NB4 (cell line): ENCODE results near the gene UBASH3A.

ENCODE experiments used
- CTCF ChIP-seq: IDR thresholded peaks from one replicate; pipeline ENCODE4 v1.5.1; 2012; ENCODE audit warnings: low read depth, low read length
- MAX ChIP-seq: IDR thresholded peaks from 2 replicates; pipeline ENCODE4 v1.6.1; 2011; ENCODE audit warnings: low read depth, low read length

DNA sequence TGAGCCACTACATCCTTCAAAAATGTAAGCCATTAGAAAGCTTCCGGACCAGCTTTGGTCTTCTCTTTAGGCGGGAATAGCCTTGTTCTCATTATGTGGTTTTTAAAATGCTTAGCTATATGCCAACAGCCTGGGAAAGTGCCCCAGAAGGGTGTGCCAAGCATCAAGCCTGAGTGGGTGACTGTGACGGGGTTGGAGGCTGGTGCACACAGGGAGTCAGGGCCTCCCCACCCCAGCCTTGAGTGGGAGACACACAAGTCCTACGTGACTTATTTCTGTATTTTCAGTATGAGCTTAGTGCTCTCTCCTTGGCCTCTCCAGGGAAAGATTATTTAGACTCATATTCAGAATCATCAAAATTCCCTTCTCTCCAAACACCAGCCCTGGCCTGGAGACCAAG lies 9.8 kb downstream of the UBASH3A start:
- TF ChIP-seq MAX (no peak), CTCF (no peak)
